ENCODE data around the gene PPP5C. TPM values are rescaled to one million over a fixed set of nuclear protein-coding genes. Genes with fewer than 3 reads are reported as not detected.

The PPP5C gene
- total RNA-seq, 1 experiment from 2014 or later, result 102 TPM

DNA sequence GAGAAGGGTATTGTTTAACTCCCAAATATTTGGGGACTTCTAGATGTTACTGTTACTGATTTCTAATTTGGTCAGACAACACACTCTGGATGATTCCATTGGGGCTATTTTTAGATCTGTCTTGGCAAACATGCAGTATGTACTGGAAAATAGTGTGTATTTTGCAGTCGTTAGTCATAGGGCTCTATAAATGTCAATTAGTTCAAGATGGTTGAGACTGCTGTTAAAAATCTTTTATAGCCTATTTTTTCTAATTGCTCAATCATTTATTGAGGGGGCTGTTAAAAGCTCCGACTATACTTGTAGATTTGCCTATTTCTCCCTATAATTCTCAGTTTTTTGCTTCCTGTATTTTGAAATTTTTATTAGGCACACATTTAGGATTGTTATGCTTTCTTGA is 31.4 kb downstream of the PPP5C start:
- CTCF ChIA-PET, result interaction anchor here (1.0 kb wide), 1 partner anchor 300 kb away, joined by 4 read pairs; no protein-coding TSS in a partner anchor
- peaks cover 9 to 11% of the 10 kb centered on the region in 2 experiments; a peak in 3 of 4 replicates for H3K4me1 ChIP-seq (ENCODE audit: control insufficient read depth in 1 of 2, insufficient read depth in 2 of 2, low read length in 2 of 2)
- intact Hi-C loops (cut with micrococcal nuclease), result no loop called here
- peaks cover 39 to 51% of the 10 kb centered on the region in 2 experiments for H3K36me3 ChIP-seq (ENCODE audit: control insufficient read depth in 1 of 2, insufficient read depth in 2 of 2, low read length in 2 of 2)
- RAD21 ChIA-PET (ENCODE audit: low non-redundant PET in 1 of 2, low total read pairs in 2 of 2, uncharacterized antibody in 2 of 2, unreplicated experiment in 2 of 2), result no interaction called here
- no TSS peak for BruUV-seq (replicated peaks)
- H3K9me2 ChIP-seq (ENCODE audit: insufficient read depth), result no peaks in the 10 kb centered on the region
- no peak for DNase-seq (ENCODE audit: low read depth, low spot score)
- no peaks in the 10 kb centered on the region for H3K9me3 ChIP-seq (ENCODE audit: control insufficient read depth in 1 of 2, insufficient read depth in 1 of 2, low read depth in 1 of 2, low read length in 2 of 2)
- no peak overlapping the region for H3K4me2 ChIP-seq (ENCODE audit: low read length)
- 0 out of 2 replicates have a peak, but pooled peaks cover 7% of the 10 kb centered on the region for H4K20me1 ChIP-seq (ENCODE audit: insufficient read depth)
- no peaks in the 10 kb centered on the region for H3K27me3 ChIP-seq (ENCODE audit: insufficient read depth, low read length)
- no peak for ATAC-seq
- peaks cover 54% of the 10 kb centered on the region for H3K79me2 ChIP-seq (ENCODE audit: insufficient read depth, low read length)
- POLR2A ChIA-PET, result no interaction called here
- TF ChIP-seq EZH2phosphoT487 (IDR thresholded peaks at IDR 0.05; ENCODE audit: borderline replicate concordance) (no peak), ZBTB33 (IDR thresholded peaks at IDR 0.05; ENCODE audit: extremely low read depth, insufficient replicate concordance, low read length) (no peak), TCF7L2 (IDR thresholded peaks at IDR 0.05; ENCODE audit: borderline replicate concordance, extremely low read depth, insufficient read depth, insufficient read length) (no peak), POLR2AphosphoS5 (IDR thresholded peaks at IDR 0.05; ENCODE audit: low read depth, low read length) (no peak), EZH2 (IDR thresholded peaks at IDR 0.05) (no peak), SIN3A (IDR thresholded peaks at IDR 0.05; ENCODE audit: low read depth) (no peak), REST (IDR thresholded peaks at IDR 0.05; ENCODE audit: low read depth) (no peak), YY1 (IDR thresholded peaks at IDR 0.05; ENCODE audit: extremely low read depth, insufficient replicate concordance, low read depth, low read length) (no peak), EGR1 (IDR thresholded peaks at IDR 0.05; ENCODE audit: low read depth) (no peak)
- TF ChIP-seq, protein P1, sequence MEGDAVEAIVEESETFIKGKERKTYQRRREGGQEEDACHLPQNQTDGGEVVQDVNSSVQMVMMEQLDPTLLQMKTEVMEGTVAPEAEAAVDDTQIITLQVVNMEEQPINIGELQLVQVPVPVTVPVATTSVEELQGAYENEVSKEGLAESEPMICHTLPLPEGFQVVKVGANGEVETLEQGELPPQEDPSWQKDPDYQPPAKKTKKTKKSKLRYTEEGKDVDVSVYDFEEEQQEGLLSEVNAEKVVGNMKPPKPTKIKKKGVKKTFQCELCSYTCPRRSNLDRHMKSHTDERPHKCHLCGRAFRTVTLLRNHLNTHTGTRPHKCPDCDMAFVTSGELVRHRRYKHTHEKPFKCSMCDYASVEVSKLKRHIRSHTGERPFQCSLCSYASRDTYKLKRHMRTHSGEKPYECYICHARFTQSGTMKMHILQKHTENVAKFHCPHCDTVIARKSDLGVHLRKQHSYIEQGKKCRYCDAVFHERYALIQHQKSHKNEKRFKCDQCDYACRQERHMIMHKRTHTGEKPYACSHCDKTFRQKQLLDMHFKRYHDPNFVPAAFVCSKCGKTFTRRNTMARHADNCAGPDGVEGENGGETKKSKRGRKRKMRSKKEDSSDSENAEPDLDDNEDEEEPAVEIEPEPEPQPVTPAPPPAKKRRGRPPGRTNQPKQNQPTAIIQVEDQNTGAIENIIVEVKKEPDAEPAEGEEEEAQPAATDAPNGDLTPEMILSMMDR (IDR thresholded peaks at IDR 0.05 in 2 of 3, conservative IDR thresholded peaks at IDR 0.05 in 1 of 3; ENCODE audit: borderline replicate concordance in 1 of 3, insufficient read depth in 1 of 3, low read depth in 2 of 3, low read length in 2 of 3), result no peak
- TF ChIP-seq, protein P2, sequence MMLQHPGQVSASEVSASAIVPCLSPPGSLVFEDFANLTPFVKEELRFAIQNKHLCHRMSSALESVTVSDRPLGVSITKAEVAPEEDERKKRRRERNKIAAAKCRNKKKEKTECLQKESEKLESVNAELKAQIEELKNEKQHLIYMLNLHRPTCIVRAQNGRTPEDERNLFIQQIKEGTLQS (IDR thresholded peaks at IDR 0.05), result no peak
- no peak overlapping the region for H3K9ac ChIP-seq (ENCODE audit: low read length)
- no peak overlapping the region for H3K27ac ChIP-seq (ENCODE audit: low read depth, low read length)
- H2AFZ ChIP-seq (ENCODE audit: low read depth, low read length, poor library complexity, severe bottlenecking), result no peak overlapping the region
- no peak overlapping the region for H3K4me3 ChIP-seq (replicated peaks in 1 of 2; ENCODE audit: low read depth in 1 of 2, low read length in 2 of 2)

All from HCT116 (cell line).